GM18519 (cell line): ENCODE data around the gene APLNR.
A peak's percentile ranks its signal among the peaks of the same experiment; 100 is the strongest.
"Not testable (repeated sequence)": the region's sequence is repeated elsewhere in the genome, so short reads cannot be mapped to it uniquely, and the experiment has no call there.

ENCODE experiments used
- ATAC-seq: cut with Tn5 transposase; IDR thresholded peaks from one replicate; pipeline ENCODE4 v1.9.1; 2021; ENCODE audit warnings: mild to moderate bottlenecking, moderate library complexity; ENCODE audit not compliant: unreplicated experiment, low FRiP score

APLNR gene

DNA sequence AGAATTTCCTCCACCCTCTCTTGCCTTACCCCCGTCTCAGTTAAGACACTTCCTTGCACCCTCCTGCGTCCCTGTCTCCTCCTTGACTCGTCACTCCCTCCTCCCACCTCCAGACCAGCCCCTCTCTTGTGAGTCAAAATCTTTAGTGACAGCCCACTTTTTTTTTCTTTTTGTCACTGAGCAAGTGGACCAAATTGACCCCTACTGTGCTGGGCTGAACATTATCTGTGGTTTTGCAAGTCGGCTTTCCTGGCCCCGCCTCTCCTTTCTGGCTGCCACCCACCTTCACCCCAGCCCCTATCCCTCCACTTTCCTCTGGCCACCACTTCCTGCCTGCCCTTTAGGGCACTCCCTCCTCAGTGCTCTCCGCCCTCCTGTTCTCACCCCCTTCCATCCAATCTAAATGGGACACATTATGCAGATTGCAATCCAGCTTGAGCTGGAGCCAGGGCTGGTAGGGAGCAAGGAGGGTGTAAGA, at the start of gene APLNR:
APLNR (minus strand) TSS at position 47 of the 478 bp plus-strand sequence. CDS start 246 bp downstream, outside the sequence.
- ATAC-seq = no peak

DNA sequence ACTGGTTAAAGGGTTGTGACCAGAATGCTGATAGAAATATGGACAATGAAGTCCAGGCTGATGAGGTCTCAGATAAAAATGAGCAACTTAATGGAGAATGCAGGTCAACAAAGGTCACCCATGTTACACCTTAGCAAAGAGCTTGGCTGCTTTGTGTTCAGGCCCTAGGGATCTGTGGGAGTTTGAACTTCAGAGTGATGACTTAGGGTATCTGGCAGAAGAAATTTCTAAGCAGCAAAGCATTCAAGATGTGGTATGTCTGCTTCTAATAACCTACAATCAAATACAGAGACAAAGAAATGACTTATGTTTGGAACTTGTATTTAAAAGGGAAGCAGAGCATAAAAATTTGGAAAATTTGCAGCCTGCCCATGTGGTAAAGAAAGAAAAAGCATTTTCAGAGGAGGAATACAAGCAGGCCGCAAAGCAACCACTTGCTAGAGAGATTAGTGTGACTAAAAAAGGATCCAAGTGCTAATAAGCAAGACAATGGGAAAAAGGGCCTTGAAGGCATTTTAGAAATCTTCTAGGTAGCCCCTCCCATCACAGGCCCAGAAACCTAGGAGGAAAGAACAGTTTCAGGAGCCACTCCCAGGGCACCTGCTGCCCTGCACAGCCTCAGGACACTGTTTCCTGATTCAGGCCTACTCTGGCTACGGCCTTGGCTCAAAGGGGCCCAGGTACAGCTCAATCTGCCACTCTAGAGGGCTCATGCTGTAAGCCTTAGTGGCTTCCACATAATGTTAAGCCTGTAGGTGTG, 46.4 kb upstream of the APLNR start:
- ATAC-seq = no peak

DNA sequence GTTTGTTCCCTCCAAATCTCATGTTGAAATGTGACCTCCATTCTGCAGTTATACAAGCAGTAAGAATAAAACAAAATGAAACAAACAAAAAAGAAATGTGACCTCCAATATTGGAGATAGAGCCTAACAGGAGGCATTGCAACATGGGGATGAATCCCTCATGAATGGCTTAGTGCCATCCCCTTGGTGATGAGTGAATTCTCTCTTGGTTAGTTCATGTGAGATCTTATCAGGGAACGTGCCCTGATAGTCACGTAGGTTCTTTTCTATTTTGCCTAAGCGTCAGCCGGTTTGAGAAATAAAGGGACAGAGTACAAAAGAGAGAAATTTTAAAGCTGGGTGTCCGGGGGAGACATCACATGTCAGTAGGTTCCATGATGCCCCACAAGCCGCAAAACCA, 44.5 kb upstream of the APLNR start:
- ATAC-seq = not testable (repeated sequence)

DNA sequence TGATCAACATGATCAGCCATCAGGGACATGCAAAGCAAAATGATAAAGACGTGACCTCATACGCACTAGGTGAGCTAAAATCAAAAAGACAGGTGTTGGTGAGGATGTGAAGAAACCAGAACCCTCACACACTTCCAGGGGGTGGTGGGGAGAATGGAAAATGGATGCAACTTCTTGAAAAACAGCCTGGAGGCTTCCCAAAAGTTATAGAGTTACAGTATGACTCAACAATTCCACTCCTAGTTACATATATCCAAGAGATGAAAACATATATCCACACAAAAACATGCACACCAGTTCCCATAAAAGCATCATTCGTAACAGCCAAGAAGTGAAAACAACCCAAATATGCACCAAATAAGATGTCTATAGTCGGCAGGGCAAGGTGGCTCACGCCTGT, 42.1 kb upstream of the APLNR start:
- no peak for ATAC-seq

DNA sequence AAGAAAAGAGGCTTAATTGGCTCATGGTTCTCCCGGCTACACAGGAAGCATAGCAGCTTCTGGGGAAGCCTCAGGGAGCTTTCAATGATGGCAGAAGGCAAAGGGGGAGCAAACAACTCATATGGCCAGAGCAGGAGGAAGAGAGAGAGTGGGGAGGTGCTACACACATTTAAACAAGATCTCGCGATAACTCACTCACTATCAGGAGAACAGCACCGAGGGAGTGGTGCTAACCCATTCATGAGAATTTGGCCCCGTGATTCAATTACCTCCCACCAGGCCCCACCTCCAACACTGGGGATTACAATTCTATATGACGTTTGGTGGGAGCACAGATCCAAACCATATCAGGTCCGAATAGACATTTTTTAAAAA, 41.7 kb upstream of the APLNR start:
- no peak for ATAC-seq

DNA sequence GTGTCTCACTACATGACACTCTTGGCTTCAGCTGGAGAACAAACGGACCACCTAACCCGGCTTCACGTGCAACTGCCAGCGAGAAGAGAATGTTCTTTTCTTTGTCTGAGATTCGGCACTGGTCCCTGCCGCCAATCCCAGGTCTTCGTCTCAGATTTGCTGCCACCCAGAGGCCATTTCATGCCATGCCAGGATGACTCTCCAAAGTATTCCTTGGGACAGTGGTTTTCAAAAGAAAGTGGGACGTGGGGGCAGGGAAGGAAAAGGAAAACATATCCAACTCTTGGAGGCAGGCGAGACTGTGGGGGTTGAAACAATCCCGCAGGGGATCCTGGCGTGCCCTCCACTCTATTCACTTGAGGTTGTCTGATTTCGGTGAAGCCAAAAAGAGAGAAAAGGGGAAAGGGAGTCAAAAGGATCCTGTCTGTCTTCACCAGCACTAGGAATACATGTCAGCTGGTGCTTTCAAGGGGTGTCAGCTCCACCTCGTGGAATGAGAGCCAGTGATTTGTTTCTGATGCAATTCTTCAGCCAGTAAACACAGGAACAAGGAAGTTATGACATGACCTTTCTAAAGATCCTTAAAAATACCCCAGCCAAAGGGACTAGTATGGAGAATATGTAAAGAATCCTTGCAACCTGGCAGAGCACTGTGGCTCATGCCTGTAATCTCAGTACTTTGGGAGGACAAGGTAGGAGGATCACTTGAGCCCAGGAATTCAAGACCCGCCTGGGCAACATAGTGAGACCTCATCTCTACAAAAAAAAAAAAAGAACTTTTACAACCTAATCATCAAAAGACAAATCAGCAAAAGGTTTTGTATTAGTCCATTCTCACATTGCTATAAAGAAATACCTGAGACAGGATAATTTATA, 41.0 kb upstream of the APLNR start:
- peak; percentile 78 for ATAC-seq

DNA sequence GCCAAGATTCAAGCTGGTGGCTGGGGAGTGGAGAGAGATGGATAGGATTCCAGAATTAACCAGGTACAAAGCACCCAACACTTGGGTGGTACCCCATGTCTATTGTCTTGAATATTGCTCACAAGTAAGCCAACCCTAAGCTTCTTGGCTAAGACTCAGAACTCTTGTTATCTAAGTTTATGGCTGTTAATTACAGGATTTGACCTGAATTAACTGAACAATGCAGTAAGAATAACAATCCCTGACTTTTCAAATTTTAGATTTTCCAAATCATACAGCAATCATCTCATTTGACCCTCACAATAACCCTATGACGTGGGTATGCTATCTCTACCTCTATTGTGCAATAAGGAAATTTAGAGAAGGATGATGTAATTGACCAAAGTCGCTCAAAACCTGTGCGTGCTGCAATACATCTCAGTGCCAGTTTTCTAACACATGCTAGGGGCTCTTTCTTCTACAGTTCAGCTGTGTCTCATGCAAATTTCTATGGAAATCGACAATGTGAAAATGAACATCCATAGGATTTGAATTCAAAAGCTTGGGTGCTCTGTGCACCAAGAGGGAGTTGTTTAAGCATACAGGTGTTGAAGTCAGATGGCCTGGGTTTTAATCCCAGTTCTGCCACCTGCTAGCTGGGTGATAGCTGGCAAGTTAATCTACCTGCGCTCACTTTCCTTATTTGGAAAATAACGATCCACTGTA, 40.1 kb upstream of the APLNR start:
- no peak for ATAC-seq

DNA sequence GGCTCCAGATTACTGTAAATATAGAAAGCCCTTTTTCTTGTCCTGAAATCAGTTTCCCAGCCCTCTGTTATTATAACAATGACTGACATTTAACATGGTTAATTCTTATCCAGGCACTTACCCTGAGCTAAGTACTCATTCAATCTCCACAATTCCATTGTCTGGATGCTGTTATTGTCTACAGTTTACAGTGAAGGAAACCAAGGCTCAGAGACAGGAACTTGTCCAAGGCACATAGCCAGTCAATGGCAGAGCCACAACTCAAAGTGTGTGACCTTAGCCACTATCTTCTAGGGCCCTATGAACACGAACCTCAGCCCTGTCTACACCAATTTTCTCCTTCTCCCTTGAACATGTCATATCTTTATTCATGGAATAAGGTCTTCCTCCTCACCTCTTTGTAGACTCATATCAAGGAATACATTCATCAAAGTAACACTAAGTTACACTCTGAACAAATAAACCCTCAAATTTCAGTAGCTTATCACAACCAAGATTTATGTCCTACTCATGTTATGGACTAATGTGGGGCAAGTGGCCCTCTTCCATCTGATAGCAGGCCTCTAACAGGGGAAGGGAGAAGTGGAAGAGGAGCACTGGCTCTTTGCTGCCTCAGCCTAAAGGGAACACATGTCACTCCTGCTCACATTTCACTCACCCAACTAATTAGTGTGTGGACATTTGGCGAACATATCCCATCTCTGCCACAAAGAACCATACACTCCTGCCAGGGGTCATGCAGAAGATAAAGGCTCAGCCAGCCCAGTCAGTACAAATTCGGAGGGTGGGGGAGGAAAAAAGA, 39.3 kb upstream of the APLNR start:
- ATAC-seq = no peak

DNA sequence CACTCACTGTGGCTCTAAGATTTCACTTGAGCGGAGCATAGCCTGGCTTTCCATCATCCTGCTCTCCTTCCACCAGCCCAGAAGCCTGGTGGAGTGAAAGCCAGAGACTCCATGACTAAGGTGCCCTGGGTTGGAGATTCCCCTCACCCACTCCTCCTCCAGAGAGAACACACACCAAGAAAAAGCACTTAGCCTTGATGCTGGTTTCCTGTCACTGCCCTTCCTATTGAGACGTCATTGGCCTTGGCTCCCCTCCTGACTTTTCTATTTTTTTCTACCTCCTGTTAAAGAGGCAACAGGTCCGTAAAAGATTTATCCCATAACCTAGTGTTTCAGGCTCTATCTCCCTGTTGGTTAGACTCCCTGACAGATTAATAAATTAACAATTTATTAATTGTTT, 38.5 kb upstream of the APLNR start:
- no peak for ATAC-seq

DNA sequence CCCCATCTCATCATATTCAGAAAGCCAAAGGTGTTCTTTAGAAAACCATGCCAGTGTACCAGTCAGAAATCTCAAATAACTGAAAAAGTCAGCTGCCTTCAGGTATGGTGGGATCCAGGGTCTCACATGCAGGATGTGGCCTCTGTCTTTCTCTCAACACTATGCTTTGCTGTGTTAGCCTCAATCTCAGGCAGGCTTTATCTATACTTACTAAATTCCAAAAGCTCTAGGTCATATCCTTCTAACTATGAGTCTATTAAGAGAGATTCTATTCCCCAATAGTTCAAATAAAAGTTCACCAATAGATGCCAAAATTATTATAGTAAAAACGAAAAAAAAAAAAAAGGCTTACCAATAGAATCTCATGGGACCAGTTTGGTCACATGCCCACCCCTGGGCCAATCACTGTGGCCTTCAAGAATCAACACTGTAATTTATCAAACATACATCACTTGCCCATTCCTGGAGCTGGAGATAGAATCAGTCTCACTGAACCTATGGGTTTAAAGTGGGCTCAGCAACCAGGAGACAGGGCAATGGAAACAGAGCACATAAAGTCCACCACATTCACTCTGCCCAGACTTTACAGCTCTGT, 38.0 kb upstream of the APLNR start:
- ATAC-seq = no peak

DNA sequence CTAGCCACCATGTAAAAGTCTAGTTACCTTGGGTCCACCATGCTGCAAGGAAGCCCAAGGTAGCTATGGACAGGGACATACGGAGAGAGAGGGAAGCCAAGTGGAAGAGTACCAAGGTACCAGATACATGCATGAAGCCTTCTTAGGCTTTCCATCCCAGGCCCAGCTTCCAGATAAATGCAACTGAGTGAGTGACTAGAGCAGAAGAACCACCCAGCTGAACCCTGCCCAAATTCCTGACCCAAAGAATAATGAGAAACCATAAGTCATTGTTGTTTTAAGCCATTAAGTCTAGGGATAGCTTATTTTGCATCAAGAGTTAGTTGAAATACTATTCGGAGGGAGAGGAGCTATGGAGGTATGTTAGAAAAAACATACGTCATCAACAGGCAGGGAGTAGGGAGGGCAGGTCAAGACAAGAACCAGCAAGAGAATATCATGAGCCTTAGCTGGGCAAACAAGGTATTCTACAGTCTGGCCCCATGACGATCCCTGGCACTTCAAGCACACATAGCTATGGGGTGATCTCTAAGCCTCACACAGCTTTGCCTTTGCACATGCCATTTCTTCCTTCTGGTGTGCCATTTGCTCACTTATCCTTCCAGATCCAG, 36.5 kb upstream of the APLNR start:
- no peak for ATAC-seq

DNA sequence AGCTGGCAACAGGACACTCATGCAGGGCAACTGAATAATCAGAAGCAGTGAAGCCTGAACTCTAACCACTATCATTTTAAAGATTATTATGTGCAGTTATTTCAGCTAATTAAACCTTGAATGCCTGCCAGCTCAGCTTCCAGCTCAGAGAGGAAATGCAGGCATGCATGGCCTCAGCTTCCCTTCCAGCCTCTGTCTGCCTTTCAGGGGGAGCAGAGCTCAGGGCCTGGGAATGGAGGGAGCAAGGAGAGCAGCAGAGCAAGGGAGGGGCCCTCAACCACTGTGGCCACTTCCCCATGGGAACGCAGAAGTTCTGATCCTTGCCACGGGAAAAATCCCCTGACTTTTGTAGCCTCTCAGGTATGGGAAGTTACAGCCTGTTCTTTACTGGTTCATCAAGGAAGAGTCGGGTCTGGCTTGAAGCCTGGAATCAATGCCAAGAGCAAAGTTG, 32.5 kb upstream of the APLNR start:
- ATAC-seq = no peak

DNA sequence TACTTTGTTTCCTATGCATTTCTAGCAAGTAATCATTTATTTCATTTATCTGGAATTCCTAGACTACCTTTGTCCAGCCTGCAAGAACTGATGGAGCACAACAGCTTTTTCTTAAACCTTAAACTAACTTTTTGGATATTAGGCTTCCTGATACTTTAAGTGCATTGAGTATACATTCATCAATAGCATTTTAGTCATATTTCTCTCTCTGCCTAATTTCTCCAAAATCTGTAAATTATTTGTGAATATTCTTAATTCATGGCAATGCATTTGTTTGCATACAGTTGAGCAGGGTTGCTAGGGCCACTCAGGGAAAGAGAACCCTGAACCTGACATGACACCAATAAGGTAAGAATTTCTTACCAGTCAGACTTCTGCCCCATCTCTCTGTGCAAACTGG, 29.1 kb upstream of the APLNR start:
- no peak for ATAC-seq

DNA sequence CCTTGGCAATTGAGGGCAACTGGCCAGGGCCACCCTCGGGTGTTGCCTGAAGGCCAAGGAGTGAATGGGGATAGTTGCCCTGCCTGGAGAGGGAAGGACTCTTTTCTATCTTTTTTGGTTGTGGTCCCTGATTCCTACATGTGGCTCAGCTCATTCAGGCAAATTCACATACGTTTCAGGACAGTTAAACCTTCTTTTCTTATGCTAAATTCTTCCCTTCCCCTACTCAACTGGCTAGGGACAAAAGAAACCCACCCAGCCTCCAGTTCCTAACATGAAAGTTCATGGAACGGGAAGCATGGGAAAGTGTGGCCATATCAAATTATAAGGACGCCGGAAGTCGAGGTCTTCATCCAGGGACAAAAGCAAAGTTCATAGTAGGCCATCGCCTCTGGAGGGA, 26.3 kb upstream of the APLNR start:
- no peak for ATAC-seq

DNA sequence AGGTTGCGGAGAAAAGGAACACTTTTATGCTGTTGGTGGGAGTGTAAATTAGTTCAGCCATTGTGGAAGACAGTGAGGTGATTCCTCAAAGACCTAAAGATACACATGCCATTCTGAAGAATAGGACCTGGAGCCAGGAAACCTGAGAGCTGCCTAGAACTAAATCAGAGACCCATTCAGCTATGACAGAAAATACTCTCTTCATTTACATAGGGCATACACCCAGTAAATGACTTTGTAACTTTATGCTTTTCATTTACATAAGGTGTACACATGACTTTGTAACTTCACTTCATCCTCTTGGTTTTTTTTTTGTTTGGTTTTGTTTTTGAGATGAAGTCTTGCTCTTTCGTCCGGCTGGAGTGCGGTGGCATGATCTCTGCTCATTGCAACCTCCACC, 25.1 kb upstream of the APLNR start:
- no peak for ATAC-seq

DNA sequence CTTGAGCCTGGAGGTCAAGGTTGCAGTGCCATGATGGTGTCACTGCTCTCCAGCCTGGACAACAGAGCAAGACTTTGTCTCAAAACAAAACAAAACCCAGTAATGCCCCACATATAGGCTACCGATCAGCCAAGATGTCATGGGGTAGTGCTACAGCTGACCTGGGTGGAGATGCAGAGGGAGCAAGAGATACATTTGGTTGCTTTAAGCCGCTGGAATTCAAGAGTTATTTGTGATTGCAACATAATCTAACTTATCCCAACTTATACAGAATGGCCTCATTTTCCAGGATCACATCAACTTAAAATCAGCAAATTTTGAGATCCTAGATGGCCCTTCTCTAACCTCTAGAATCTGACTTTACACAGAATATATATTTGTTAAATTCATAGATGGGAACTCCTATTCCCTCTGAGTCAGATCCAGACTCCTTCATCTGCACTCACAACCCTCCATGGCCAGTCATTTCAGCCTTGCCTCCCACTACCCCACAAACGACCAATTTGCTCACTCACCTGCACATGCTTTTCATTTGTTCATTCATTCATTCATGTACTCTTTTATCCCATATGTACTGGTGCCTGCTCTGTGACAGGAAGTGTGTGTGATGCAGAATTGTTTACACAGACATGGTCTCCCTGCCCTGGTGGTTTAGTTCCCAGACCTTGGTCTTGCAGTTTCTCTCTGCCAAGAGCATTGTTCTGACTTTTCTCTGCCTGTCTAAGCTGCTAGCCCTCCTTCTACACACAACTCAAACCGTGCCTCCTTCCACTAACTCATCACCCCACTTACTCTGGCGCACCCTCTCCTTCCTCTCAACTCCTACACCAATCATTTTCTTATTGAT, 24.1 kb upstream of the APLNR start:
- ATAC-seq = peak; percentile 53

DNA sequence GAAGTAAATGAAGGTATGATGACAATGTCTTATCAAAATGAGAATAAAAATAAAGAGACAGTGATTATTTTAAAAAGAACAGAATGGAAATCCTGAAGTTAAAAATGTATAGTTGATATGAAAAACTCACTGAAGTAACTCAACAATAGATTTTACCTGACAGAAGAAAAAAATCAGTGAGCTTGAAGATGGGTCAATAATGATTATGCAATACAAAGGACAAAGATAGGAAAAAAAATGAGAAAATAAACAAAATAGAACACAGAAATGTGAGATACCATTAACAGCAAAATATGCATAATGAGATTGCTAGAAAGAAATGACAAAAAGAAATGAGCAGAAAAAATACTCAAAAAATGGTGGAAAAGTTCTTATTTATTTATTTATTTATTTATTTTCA, 19.1 kb upstream of the APLNR start:
- no peak for ATAC-seq

DNA sequence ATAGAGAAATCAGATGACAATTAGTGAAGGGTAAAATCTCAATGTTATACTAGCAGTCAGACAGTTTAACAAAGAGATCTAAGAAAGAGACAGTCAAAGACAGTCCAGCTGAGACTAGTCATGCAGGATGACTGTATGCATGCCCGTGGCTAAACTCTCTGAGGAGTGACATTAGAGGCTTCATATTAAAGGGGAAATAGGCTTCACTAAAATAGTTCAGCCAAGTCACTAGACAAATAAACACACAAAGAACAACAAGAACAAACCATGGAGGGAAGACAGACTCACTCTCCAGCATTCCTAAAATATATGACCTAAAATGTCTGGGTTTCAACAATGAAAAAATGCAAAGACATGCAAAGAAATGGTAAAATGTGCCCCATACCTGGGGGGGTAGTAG, 18.6 kb upstream of the APLNR start:
- ATAC-seq = no peak

DNA sequence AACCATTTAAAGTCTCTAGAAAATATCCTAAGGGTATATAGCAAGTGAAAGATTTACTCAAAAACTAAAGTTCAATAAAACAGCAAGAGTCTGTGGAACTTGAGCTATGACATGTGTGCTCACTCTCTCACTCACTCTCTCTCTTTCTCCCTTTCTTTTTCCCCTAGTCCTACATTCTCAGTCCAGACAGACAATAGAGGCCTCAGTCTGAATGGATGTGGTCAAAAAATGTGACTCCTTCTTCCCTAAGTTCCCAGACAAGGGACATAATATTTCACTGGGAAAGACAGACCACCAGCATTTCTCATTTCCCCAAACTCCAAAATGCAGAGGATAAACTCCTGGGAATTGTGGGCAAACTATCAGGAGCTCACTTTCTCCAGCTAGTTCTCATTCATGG, 17.6 kb upstream of the APLNR start:
- ATAC-seq = no peak
